ENCODE data around the gene HIPK4. TPM values are rescaled to one million over a fixed set of nuclear protein-coding genes. Genes with fewer than 3 reads are reported as not detected.
A peak's percentile ranks its signal among the peaks of the same experiment; 100 is the strongest.
"Not testable (repeated sequence)": the region's sequence is repeated elsewhere in the genome, so short reads cannot be mapped to it uniquely, and the experiment has no call there.

HIPK4 gene
- total and polyA plus RNA-seq, 2 donors = 0.20 TPM; not detected in 1

- Histone ChIP-seq H3K27ac (ENCODE audit: low read depth) (no peak overlapping the region), H3K4me3 (ENCODE audit: low read depth, low read length) (no peak overlapping the region), H3K4me1 (ENCODE audit: insufficient read depth) (no peaks in the 10 kb centered on the region), H3K36me3 (ENCODE audit: insufficient read depth) (no peaks in the 10 kb centered on the region)
- DNase-seq (ENCODE audit: extremely low spot score) = no peak
- WGBS = 53% methylated on average over 16 of the region's 16 CpGs
These were observed 21.3 kb upstream of the HIPK4 start for GRCh38 chr19:40411125-40411842.

- DNase-seq (ENCODE audit: extremely low spot score) = no peak
- WGBS = 79% methylated on average over 9 of the region's 9 CpGs
- Histone ChIP-seq H3K4me1 (ENCODE audit: insufficient read depth) (no peaks in the 10 kb centered on the region), H3K4me3 (ENCODE audit: low read depth, low read length) (no peak overlapping the region), H3K36me3 (ENCODE audit: insufficient read depth) (no peaks in the 10 kb centered on the region), H3K27ac (ENCODE audit: low read depth) (no peak overlapping the region)
These were observed 20.0 kb upstream of the HIPK4 start for GRCh38 chr19:40410030-40410389.

DNA sequence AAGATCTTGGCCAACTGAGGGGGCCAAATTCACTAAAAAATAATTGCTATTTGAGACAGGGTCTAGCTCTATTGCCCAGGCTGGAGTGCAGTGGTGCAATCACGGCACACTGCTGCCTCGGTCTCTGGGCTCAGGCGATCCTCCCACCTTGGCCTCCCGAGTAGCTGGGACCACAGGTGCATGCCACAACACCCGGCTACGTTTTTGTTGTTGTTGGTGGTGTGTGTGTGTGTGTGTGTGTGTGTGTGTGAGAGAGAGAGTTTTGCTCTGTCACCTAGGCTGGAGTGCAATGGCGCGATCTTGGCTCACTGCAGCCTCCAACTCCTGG is 18.6 kb upstream of the HIPK4 start:
- not testable (repeated sequence) for H3K4me3 ChIP-seq (ENCODE audit: low read depth, low read length); H3K36me3 ChIP-seq (ENCODE audit: insufficient read depth); DNase-seq (ENCODE audit: extremely low spot score); H3K27ac ChIP-seq (ENCODE audit: low read depth); H3K4me1 ChIP-seq (ENCODE audit: insufficient read depth)
- 86% methylated on average over 8 of the region's 8 CpGs for WGBS

DNA sequence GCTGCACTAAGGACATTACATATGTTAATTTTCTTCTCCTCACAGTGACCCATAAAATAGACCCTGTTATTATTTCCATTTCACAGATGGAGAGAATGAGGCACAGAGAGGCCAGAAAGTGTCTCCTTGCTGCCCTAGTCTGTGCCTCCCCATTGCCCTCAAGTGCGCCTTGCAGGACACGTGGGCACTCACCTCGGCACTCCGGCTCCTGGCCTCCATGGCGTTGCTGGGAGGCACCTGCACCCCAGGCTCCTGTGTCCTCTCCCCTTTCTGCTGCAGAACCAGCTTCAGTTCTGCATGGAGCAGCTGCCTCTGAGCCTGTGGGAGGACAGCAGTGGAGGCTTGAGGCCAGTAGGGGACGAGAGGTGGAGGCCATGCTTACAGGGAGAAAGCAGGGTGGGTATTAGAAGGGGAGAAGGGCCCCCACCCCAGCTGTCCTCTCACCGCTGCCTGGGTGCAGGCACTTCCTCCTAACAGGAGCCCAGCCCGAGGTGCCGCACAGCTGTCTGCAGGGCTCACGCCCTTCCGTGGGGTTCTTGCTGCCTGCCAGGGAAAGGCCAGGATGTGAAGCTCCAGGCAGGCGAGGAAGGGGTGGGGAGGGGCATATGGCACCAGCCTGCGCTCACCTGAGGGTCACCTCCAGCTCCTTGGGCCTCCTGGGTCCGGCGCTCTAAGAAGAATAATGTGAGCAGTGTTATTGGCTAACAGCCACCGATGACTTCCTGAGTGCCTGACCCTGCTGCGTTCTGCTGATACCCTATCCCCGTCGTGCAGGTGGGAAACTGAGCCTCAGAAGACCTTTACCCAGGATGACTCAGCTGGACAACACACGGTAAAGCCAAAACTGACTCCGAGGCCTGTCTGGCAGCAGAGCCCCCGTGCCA is 18.0 kb upstream of the HIPK4 start:
- Histone ChIP-seq H3K36me3 (ENCODE audit: insufficient read depth) (no peaks in the 10 kb centered on the region), H3K4me1 (ENCODE audit: insufficient read depth) (no peaks in the 10 kb centered on the region), H3K4me3 (ENCODE audit: low read depth, low read length) (no peak overlapping the region), H3K27ac (ENCODE audit: low read depth) (no peak overlapping the region)
- WGBS = 59% methylated on average over 22 of the region's 22 CpGs
- no peak for DNase-seq (ENCODE audit: extremely low spot score)

DNA sequence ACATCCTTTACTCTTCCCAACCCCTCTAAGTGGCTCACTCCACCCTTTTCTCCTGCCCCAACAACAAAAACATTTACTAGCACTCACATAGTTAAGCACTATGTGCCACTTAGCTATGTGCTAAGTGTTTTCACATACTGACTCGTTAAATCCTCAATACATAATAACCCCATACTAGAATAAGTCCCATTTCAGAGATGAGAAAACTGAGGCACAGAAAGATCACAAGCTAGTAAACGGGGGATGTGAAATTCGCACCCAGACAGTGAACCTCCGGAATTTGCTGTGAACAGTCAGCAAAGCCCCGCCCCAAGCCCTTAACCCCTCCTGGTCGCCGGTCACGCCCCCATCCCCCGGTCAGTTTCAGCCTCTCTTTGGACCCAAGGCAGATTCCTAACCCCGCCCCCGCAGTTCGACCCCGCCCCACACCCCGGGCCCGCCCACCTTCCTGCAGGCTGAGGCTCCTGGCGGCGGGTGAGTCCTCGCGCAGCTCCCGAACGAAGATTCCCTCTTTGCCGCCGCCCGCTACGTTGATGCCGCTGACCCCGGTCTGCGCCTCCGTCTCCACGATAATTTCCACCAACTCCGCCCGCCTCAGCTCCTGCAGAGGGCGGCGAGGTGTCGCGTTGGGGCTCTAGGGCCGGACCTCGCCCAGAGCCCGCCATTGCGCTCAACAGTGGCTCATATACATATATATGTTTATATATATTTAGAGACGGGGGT is 13.4 kb upstream of the HIPK4 start:
- WGBS = under 1% methylated on average over 41 of the region's 41 CpGs
- DNase-seq (ENCODE audit: extremely low spot score) = peak; percentile 51
- Histone ChIP-seq H3K4me1 (ENCODE audit: insufficient read depth) (no peaks in the 10 kb centered on the region), H3K36me3 (ENCODE audit: insufficient read depth) (no peaks in the 10 kb centered on the region), H3K27ac (ENCODE audit: low read depth) (peak overlapping the region; percentile 59), H3K4me3 (ENCODE audit: low read depth, low read length) (peak overlapping the region; percentile 50)

- H3K4me3 ChIP-seq (ENCODE audit: low read depth, low read length) = no peak overlapping the region
- DNase-seq (ENCODE audit: extremely low spot score) = no peak
- H3K4me1 ChIP-seq (ENCODE audit: insufficient read depth) = no peaks in the 10 kb centered on the region
- WGBS = 55% methylated on average over 3 of the region's 3 CpGs
- H3K27ac ChIP-seq (ENCODE audit: low read depth) = no peak overlapping the region
- H3K36me3 ChIP-seq (ENCODE audit: insufficient read depth) = no peaks in the 10 kb centered on the region
These were observed 10.6 kb upstream of the HIPK4 start for GRCh38 chr19:40400559-40400958.

- H3K4me3 ChIP-seq (ENCODE audit: low read depth, low read length) = no peak overlapping the region
- H3K27ac ChIP-seq (ENCODE audit: low read depth) = no peak overlapping the region
These were observed 8.6 kb upstream of the HIPK4 start for GRCh38 chr19:40398417-40399131.

DNA sequence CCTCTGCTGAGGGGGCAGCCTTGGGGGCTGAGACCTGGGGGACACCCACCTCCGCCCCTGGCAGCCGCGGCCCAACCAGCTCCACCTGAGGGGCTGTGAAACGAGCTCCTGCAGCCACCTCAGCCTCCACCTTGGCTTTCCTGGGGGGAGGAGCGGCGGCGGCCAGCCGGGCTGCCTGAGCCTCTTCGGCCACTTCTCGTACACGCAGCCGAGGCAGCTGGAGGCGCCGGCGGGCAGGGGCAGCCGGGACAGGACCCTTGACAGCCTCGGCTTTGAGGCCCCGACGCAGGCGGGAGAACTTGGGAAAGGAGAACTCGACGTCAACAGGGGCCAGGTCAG is 7.6 kb upstream of the HIPK4 start:
- Histone ChIP-seq H3K4me3 (ENCODE audit: low read depth, low read length) (no peak overlapping the region), H3K4me1 (ENCODE audit: insufficient read depth) (no peaks in the 10 kb centered on the region), H3K27ac (ENCODE audit: low read depth) (no peak overlapping the region), H3K36me3 (ENCODE audit: insufficient read depth) (no peaks in the 10 kb centered on the region)
- no peak for DNase-seq (ENCODE audit: extremely low spot score)
- WGBS = 93% methylated on average over 22 of the region's 22 CpGs

More at GRCh38 chr19:40398417-40399131, 8.6 kb upstream of the HIPK4 start:
- no peak for DNase-seq (ENCODE audit: extremely low spot score)
- Histone ChIP-seq H3K4me1 (ENCODE audit: insufficient read depth) (no peaks in the 10 kb centered on the region), H3K36me3 (ENCODE audit: insufficient read depth) (no peaks in the 10 kb centered on the region)
- 53% methylated on average over 49 of the region's 49 CpGs for WGBS

DNA sequence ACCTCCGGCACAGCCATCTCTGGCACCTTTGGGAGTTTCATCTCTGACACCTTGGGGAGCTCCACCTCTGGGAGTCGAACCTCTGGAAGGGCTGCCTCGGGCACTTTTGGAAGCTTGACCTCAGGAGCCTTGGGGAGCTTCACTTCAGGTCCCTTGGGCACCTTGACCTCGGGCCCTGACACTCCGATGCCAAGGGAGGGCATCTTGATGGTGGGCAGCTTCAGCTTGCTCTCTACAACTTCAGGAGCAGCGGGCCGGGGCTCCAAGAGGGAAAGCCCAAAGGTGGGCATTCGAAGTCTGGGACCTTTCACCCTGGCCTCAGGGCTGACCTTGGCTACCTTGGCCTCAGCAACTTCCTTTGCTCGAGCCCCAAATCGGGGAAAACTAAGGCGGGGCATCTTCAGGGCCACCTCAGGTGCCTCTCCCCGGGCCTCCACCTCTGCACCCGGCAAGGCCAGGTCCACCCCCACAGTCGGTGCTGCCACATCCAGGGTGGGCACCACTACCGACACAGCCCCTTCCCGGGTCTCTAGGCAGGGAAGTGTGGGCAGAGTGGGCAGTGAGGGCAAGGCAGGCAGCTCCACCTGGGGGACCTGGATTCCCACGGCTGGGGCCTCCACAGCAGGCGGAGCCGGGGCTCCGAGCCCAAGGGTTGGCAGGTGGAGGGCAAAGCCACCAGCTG is 7.0 kb upstream of the HIPK4 start:
- DNase-seq (ENCODE audit: extremely low spot score) = no peak
- no peak overlapping the region for H3K27ac ChIP-seq (ENCODE audit: low read depth)

GRCh38 chr19:40395956-40396355 is 6.0 kb upstream of the HIPK4 start:
- Histone ChIP-seq H3K4me3 (ENCODE audit: low read depth, low read length) (no peak overlapping the region), H3K4me1 (ENCODE audit: insufficient read depth) (no peaks in the 10 kb centered on the region), H3K27ac (ENCODE audit: low read depth) (no peak overlapping the region), H3K36me3 (ENCODE audit: insufficient read depth) (no peaks in the 10 kb centered on the region)
- no peak for DNase-seq (ENCODE audit: extremely low spot score)
- 91% methylated on average over 14 of the region's 14 CpGs for WGBS

More for the DNA sequence above, 7.0 kb upstream of the HIPK4 start:
- 89% methylated on average over 20 of the region's 20 CpGs for WGBS
- H3K36me3 ChIP-seq (ENCODE audit: insufficient read depth) = no peaks in the 10 kb centered on the region
- no peaks in the 10 kb centered on the region for H3K4me1 ChIP-seq (ENCODE audit: insufficient read depth)
- no peak overlapping the region for H3K4me3 ChIP-seq (ENCODE audit: low read depth, low read length)

- H3K4me1 ChIP-seq (ENCODE audit: insufficient read depth) = no peaks in the 10 kb centered on the region
- H3K27ac ChIP-seq (ENCODE audit: low read depth) = no peak overlapping the region
- no peaks in the 10 kb centered on the region for H3K36me3 ChIP-seq (ENCODE audit: insufficient read depth)
- DNase-seq (ENCODE audit: extremely low spot score) = no peak
- H3K4me3 ChIP-seq (ENCODE audit: low read depth, low read length) = no peak overlapping the region
- WGBS = 76% methylated on average over 13 of the region's 13 CpGs
These were observed 4.8 kb upstream of the HIPK4 start for GRCh38 chr19:40394816-40395210.

DNA sequence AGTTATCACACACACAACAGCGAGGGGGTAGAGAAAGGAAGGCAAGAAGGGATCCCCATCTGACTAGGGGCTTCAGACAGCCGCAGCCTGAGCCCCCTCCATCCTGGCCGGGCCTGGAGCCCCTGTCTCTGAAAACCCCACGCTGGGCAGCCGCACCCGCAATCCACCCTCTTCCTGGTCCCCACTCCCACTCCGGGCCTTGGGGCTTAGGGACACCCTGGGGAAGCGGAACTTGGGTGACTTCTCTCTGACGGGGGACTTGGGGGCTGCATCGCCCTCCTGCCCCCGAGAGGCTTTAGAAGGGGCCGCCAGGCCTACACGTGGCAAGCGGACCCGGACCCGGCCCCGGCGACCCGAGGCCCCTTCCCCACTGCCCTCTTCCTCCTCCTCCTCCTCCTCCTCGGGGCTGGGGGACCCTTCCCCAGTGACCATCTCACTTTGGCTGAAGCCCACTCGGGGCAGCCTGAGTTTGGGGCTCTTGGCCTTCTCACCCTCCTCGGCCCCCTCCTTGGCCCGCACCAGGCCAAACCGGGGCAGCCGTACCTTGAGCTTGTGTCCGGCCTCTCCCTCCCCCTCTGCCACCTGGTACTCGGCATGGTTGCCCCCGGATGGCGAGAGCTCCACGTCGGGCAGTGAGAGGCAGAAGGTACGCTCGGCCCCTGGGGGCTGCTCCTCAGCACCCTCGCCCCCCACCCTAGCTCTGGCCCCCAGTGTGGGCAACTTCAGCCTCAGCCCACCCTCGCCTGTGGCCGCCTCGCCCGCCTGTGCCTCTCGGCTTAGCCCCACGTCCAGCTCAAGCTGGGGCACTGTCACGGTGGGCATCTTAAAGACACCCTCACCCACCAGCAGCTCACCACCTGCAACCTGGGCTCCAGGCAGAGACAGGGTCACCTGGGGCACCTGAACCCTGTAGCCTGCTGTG is 4.2 kb upstream of the HIPK4 start:
- Histone ChIP-seq H3K4me3 (ENCODE audit: low read depth, low read length) (no peak overlapping the region), H3K4me1 (ENCODE audit: insufficient read depth) (no peaks in the 10 kb centered on the region), H3K27ac (ENCODE audit: low read depth) (no peak overlapping the region), H3K36me3 (ENCODE audit: insufficient read depth) (no peaks in the 10 kb centered on the region)
- no peak for DNase-seq (ENCODE audit: extremely low spot score)
- WGBS = 89% methylated on average over 41 of the region's 41 CpGs
